LNCAP (cell line): Measurements from ENCODE around the gene ANKIB1.

Source experiments
- CTCF ChIP-seq: fragments of 450-650 bp; IDR thresholded peaks from 2 replicates; pipeline ENCODE4 v1.5.1; 2017; ENCODE audit warnings: mild to moderate bottlenecking

Gene ANKIB1

GRCh38 chr7:92415225-92415624, 169.5 kb downstream of the ANKIB1 start:
- no peak for TF ChIP-seq CTCF

GRCh38 chr7:92417913-92418312, 172.1 kb downstream of the ANKIB1 start:
- TF ChIP-seq CTCF = no peak

GRCh38 chr7:92421676-92422435, 176.1 kb downstream of the ANKIB1 start:
- no peak for TF ChIP-seq CTCF

- TF ChIP-seq CTCF = no peak
Observed at GRCh38 chr7:92422926-92423325, 177.2 kb downstream of the ANKIB1 start.

- TF ChIP-seq CTCF = no peak
Observed at GRCh38 chr7:92423710-92424131, 177.9 kb downstream of the ANKIB1 start.

- no peak for TF ChIP-seq CTCF
Observed at GRCh38 chr7:92425311-92425947, 179.7 kb downstream of the ANKIB1 start.

- TF ChIP-seq CTCF = no peak
Observed at GRCh38 chr7:92427193-92427592, 181.4 kb downstream of the ANKIB1 start.
